Activated CD4-positive, alpha-beta T cell treated with anti-CD3 and anti-CD28 coated beads for 24 hours (primary cell): ENCODE data around the gene SHANK2.

Source experiments
- DNase-seq, 2 donors: peaks; one replicate each; pipeline ENCODE4 v3.0.0-alpha.2; 2020; ENCODE audit warnings: low read depth in 2 of 2

Gene SHANK2

GRCh38 chr11:71252269-71252769, at the start of gene SHANK2:
SHANK2 (minus strand) TSS chr11:71252577; CDS start chr11:71147326, 105,251 bp downstream.
- DNase-seq: no peak

DNA sequence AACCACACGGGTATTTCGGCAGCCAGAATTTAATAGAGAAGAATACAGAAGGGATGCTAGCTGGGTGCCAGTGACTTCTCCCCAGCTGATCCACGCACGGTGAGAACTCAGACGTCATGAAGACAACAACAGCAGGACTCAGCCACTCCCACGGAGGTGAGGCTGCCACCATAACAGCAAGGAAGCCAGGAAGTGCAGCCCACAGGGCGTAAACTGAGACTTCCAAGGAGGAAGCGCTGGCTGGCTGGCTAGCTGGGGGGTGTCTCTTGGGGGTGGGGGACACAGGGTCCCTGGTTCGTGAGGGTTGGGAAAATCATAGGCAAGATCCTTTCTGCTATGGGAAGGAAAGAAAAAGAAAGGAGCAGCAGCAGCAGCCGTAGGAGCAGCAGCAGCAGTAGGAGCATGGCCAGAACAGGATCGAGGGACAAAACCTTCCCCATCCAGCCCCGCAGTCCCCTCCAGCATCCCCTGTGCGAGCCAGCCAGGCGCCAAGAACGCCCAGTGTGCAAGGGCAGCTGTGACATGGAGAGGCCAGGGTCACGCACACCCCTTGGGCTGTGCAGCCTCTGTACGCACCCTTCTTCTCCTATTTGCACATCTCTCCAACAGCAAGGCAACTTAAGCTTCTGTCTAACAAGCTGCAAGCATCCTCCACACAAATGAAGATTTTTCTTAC, 49.6 kb upstream of the SHANK2 start:
- DNase-seq: no peak

GRCh38 chr11:71301046-71301857, 48.9 kb upstream of the SHANK2 start:
- no peak for DNase-seq

GRCh38 chr11:71300187-71300586, 47.8 kb upstream of the SHANK2 start:
- no peak for DNase-seq

DNA sequence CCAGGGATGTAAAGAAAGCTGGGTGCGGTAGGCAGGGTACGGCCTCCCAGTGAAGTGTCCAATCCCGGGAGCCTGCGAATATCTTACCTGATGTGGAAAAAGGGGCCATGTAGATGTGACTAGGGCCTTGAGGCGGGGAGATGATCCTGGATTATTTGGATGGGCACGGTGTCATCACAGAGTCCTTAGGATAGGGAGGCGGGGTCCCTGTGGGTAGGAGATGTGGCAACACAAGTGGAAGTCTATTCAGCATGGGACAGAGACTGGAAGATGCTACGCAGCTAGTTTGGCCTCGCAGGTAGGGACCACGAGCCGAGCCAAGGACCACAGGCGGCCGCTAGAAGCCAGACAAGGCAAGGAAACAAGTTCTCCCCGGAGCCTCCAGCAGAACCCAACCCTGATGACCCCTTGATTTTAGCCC, 46.4 kb upstream of the SHANK2 start:
- no peak for DNase-seq

DNA sequence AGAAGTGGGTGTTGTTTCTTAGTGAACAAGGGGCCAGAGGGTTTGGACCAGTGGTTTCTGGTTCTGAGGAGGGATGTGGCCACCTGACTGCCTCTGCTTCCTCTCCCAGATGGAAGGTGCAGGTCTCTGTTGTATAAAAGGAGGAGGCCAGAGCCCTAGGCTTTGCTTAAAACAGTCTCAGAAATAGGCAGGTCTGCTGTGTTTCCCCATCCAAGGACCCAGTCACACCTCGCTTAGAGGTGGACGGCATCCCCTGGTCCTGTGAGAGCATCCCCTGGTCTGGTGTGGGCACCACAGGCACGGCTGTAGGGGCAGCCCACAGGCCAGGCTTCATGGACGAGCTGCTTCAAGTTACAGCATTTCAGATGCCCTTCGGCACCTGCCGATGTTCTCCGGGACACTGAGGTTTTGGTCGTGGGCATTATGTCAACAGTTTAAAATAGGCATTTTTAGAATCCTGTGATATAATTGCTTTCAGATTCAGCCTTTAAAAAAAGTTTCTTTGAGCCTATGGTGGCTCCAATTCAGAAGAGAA, 45.7 kb upstream of the SHANK2 start:
- no peak for DNase-seq

- no peak for DNase-seq
Measured at GRCh38 chr11:71294846-71295600, 42.6 kb upstream of the SHANK2 start.

DNA sequence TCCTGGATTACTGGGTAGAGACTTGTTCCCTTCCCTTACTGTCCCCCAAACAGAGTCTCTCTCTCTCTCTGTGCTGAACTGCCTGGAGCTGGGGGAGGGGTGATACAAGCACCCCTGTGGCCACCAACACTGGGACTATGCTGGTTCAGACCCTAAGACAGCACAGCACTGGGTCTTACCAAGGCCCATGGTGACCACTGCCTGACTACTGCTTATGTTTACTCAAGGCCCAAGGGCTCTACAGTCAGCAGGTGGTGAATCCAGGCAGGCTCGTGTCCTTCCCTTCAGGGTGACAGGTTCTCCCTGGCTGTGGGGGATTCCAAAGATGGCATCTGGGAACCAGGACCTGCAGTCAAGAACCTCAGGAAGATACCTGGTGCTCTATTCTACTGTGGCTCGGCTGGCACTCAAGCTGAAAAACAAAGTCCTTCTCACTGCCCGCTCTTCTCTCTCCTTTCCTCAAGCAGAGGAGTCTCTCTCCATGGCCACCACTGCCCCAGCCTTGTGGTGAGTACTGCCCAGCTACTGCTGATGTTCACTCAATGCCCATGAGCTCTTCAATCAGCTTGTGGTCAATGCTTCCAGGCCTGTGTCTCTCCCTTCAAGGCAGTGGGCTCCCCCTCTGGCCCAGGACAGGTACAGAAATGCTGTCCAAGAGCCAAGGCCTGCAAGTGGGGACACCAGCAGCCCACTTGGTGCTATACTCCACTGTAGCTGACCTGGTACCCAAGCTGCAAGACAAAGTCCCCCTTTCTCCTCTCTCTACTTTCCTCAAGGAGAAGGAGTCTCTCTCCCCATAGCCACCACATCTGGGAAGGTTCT, 41.8 kb upstream of the SHANK2 start:
- no peak for DNase-seq

DNA sequence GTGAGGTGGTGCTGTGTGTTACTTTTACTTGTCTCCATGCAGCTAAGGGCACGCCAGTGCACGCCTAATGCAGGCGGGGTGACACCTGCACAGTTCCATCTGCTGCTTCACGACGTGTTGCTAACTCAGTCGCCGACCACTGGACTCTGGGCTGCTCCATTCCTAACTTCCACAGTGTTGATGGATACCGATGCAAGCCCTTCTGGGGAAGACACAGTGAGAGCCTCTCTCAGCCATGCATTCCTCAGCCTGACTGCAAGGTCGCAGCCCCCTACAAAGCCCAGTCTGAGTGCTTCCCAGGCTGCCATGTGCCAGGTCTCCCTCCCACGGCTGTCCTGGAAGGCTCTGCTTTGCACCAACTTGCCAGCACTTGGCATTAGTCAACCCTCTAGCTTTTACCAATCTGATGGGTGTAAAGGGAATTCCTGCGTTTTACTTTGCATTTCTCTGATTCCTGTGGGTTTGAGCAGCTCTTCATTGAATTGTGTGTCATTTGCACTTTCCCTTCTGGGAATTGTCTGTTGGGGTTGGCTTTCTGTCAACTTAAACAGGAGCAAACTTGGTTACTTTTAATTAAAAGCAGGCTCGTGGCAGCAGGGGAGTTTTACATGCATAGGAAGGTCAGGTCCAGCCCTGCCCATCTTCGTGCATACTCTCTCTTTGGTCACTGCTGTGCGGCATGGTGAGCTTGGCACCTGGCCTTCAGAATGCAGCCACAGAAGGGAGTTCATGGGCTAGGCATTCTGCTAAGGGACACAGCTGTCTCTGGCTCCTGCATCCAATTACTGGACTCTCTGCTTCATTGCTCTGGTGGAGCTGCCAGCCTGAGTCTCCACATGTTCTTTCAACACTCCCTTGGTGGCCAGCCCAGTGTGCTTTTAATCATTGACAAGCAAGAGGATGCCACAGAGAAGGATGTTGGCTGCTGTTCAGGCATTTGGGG, 34.6 kb upstream of the SHANK2 start:
- no peak for DNase-seq

- no peak for DNase-seq
Measured at GRCh38 chr11:71285111-71285510, 32.7 kb upstream of the SHANK2 start.

GRCh38 chr11:71284525-71285092, 32.2 kb upstream of the SHANK2 start:
- DNase-seq: no peak

DNA sequence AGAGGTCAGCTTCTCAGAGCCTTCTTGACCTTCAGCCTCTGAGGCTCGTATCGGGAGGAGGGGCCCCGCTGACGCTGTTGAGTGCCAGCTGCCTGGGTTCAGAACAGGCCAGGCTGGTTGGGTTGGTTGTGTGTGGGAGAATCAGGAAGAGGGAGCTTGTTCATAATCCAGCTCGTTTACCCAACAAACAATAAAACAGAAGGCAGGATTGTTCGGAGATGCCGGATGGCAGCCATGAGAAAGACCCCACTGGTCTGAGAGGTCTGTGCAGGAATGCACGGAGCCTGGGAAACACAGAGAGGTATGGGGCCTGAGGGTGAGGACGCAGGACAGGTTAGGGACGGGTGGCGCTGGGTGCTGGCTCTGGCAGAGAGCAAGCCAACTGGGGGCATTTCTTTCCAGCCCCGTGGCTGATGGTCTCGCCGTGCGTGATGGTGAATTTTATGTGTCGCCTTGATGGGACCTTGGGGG, 31.6 kb upstream of the SHANK2 start:
- no peak for DNase-seq

DNA sequence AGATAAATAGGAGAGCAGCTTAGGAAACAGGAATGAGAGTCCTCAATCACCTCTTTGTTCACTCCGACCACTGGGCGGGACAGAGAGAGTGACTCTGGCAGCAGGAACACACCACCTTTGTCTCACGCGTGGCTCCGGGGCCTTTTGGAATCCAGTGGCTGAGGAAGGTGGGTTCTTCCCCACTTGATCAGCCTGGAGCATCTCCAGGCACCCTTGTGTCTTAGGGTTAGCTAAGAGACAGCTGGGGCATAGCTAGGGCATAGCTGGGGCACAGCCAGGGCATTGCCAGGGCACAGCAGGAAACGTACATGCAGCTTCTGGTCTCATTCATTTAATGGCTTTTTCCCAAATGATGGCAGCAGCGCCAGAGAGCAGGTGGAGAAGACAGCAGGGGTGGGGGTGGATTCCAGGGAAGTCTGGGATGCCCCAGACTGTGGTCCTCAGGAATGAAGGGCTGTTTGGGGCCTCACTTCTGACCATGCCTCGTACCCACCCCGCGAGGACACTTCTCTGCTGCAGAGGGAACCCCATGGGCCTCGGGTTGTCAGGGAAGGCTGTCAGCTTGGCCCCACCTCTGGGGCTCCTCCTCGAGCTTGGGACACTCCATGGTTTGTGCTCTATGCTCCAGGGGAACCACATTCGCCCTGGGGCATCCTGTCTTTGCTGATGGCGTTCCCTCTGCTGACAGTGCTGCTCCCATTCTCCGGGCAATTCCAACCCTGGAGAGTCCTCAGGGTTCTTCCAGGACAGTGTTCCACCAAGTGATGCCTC, 30.4 kb upstream of the SHANK2 start:
- DNase-seq: no peak

DNA sequence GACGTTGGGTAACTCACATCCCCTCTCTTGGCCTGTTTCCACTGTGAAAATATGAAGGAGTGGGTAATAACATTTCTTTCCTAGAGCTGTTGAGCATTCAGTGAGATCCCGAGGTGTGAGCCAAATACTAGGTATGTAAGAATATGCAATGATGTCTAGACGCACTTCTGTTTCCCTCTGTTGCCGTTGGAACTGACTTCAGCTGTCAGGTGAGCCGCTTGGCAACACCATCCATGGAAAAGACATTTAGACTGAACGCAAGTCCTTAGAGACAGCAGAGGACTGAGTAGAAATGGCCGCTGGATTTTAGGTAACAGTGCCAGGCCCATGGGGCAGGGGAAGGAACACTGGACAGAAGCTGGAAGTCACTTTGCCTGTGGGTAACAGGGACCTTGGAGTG, 29.5 kb upstream of the SHANK2 start:
- DNase-seq: no peak

GRCh38 chr11:71281204-71281603, 28.8 kb upstream of the SHANK2 start:
- DNase-seq: no peak

DNA sequence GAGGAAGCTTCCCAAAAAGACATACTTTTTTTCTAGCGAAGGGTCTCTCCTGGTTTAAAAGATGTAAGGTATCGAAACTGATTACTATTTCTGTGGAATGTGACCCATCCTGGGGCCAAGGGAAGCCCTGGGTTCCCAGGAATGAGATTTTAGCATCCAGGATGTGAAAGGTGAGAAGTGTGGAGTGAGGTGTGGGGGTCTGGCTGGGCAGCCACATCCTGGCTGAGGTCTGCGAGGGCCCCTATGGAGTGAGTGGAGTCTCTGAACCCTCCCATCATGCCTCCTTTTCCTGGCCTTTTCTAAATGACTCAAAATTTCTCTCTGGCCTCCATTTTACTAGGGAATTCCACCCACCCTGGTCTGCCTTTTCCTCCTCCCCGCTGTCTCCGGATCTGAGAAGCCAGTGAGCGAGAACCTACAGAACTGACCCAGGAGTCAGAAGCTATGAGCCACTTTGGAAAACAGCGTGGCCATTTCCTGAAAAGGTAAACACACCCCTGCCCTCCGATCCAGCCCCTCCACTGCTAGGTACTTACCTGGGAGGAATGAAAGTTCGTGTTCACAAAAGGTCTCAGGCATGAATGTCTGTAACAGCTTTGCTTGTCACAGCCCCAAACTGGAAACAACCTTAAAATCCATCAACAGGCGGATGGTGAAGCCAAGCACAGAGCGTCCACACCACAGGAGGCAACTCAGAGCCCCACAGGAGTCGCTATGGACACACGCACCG, 27.7 kb upstream of the SHANK2 start:
- no peak for DNase-seq

- no peak for DNase-seq
Measured at GRCh38 chr11:71272161-71272560, 19.8 kb upstream of the SHANK2 start.
